Body of pancreas (tissue), 4 donors: ENCODE results near the gene HDHD2.

Experiments used
- POLR2A ChIP-seq, 3 donors: fragments of 450-650 bp; IDR thresholded peaks; one replicate each; pipeline ENCODE4 v1.6.1; 2016; ENCODE audit warnings: antibody characterized with exemption in 3 of 3, mild to moderate bottlenecking in 2 of 3
- TF ChIP-seq, protein P1 (sequence below), 7 experiments: fragments of 450-650 bp in 4 of 7; fragments of 200-600 bp in 3 of 7; sonication (generic) in 3 of 7; IDR thresholded peaks; one replicate each; pipeline ENCODE4 v1.5.1; 2016 to 2019; ENCODE audit warnings: antibody characterized with exemption in 7 of 7

DNA sequence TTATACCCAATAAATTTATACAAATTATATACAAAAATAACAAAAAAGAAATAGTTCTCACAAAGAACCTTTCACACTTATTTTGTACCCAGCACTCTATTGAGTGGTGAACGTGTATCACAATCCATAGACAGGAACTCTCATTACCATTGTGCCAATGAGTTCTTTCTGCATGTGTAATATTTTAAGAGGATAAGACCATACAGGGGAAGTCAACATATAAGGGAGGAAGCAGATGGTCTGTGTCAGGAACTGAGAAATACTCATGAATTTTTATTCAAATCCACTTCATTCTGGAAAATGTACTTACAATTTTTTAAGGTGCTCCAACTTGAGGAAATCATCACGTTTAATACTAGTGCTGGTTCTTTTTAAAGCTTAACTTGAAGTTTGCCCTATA, 87.8 kb downstream of the HDHD2 start:
- TF ChIP-seq POLR2A (IDR thresholded peaks at IDR 0.05): no peak
- TF ChIP-seq, protein P1, sequence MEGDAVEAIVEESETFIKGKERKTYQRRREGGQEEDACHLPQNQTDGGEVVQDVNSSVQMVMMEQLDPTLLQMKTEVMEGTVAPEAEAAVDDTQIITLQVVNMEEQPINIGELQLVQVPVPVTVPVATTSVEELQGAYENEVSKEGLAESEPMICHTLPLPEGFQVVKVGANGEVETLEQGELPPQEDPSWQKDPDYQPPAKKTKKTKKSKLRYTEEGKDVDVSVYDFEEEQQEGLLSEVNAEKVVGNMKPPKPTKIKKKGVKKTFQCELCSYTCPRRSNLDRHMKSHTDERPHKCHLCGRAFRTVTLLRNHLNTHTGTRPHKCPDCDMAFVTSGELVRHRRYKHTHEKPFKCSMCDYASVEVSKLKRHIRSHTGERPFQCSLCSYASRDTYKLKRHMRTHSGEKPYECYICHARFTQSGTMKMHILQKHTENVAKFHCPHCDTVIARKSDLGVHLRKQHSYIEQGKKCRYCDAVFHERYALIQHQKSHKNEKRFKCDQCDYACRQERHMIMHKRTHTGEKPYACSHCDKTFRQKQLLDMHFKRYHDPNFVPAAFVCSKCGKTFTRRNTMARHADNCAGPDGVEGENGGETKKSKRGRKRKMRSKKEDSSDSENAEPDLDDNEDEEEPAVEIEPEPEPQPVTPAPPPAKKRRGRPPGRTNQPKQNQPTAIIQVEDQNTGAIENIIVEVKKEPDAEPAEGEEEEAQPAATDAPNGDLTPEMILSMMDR (IDR thresholded peaks at IDR 0.05): no peak
